K562 treated with DMSO at 1 percent for 12 hours (cell line): ENCODE measurements around the gene ADGRE3. TPM values are rescaled to one million over a fixed set of nuclear protein-coding genes. Genes with fewer than 3 reads are reported as not detected.

ENCODE experiments used
- total RNA-seq: library from RNA; unstranded; fragments of 300-600 nt; gene quantifications from 2 replicates; pipeline ENCODE4 v1.2.3, GENCODE V29; 2022; ENCODE audit not compliant: insufficient read depth

Gene ADGRE3
- not detected in 2 replicates for total RNA-seq

GRCh38 chr19:14674764-14675163, at the start of gene ADGRE3:
ADGRE3 (minus strand) TSS chr19:14674844; CDS start chr19:14674770, 74 bp downstream.

GRCh38 chr19:14689598-14690503, 15.2 kb upstream of the ADGRE3 start, which contains the start of gene ZNF333:
ZNF333 (plus strand) TSS chr19:14690048; CDS start chr19:14693492, 3,444 bp downstream.

GRCh38 chr19:14582894-14583340, 91.7 kb downstream of the ADGRE3 start, which contains the start of gene CLEC17A:
CLEC17A (plus strand) TSS chr19:14583084; CDS start chr19:14583161, 77 bp downstream.

GRCh38 chr19:14571695-14572490, 102.8 kb downstream of the ADGRE3 start, which contains the start of gene NDUFB7:
NDUFB7 (minus strand) TSS chr19:14572066; CDS start chr19:14572000, 66 bp downstream.

Other genes starting within 250 kb of the ADGRE3 start
- 253 and 267 TPM in 2 replicates for gene PKN1, start 241.5 kb downstream of the ADGRE3 start, total RNA-seq
- gene PTGER1, start 199.5 kb downstream of the ADGRE3 start, total RNA-seq: 1.0 TPM in 1 of 2 replicates, not detected in the other
- 135 and 169 TPM in 2 replicates for gene GIPC1, start 178.7 kb downstream of the ADGRE3 start, total RNA-seq
- 91.5 and 142 TPM in 2 replicates for gene DNAJB1, start 156.4 kb downstream of the ADGRE3 start, total RNA-seq
- gene TECR, start 145.2 kb downstream of the ADGRE3 start, total RNA-seq: 318 and 408 TPM in 2 replicates
- 356 and 637 TPM in 2 replicates for gene NDUFB7, start 102.8 kb downstream of the ADGRE3 start, total RNA-seq
- gene CLEC17A, start 91.8 kb downstream of the ADGRE3 start, total RNA-seq: not detected in 2 replicates
- 2.6 and 11.4 TPM in 2 replicates for gene ZNF333, start 15.2 kb upstream of the ADGRE3 start, total RNA-seq
- 2.5 and 7.5 TPM in 2 replicates for gene ADGRE2, start 103.7 kb upstream of the ADGRE3 start, total RNA-seq
- gene OR7A5, start 160.3 kb upstream of the ADGRE3 start, total RNA-seq: not detected in 2 replicates
- gene OR7C1, start 160.3 kb upstream of the ADGRE3 start, total RNA-seq: not detected in 2 replicates
- not detected in 2 replicates for gene OR7A10, start 174.1 kb upstream of the ADGRE3 start, total RNA-seq
- gene OR7A17, start 211.3 kb upstream of the ADGRE3 start, total RNA-seq: not detected in 2 replicates